ENCODE results near the gene ATP2C2. TPM values are rescaled to one million over a fixed set of nuclear protein-coding genes. Genes with fewer than 3 reads are reported as not detected.

Gene ATP2C2
- total and polyA plus RNA-seq, 11 donors = 0.17 TPM; not detected in 10

DNA sequence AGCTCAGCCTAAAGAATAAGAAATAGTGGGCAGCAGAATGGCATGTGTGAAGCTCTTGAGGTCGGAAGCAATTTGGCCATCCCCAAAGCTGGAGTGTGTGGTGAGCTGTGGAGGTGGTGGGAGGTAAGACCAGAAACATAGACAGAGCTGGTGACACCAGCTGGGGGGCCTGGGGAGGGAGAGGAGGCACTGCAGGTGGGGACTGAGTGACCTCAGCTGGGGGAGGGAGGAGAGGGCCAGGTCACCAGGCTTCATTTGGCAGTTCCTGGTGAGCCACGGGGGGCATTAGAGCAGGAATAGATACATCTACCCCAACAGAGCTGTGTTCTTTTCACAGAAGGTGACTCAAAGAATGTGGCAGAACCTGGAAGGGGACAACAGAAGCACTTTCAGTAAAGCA, 41.8 kb upstream of the ATP2C2 start:
- Histone ChIP-seq H3K36me3 (no peaks in the 10 kb centered on the region), H3K4me1 (no peaks in the 10 kb centered on the region), H3K4me3 (no peak overlapping the region), H3K27ac (no peak overlapping the region), H3K9me3 (no peaks in the 10 kb centered on the region), H3K27me3 (no peaks in the 10 kb centered on the region)
- ATAC-seq (no peak), DNase-seq (no peak)
- WGBS, 4 donors = 43 to 92% (median 79%) methylated on average over 2 of the region's 2 CpGs
- TF ChIP-seq POLR2A (IDR thresholded peaks at IDR 0.05) = no peak
- TF ChIP-seq, protein P1, sequence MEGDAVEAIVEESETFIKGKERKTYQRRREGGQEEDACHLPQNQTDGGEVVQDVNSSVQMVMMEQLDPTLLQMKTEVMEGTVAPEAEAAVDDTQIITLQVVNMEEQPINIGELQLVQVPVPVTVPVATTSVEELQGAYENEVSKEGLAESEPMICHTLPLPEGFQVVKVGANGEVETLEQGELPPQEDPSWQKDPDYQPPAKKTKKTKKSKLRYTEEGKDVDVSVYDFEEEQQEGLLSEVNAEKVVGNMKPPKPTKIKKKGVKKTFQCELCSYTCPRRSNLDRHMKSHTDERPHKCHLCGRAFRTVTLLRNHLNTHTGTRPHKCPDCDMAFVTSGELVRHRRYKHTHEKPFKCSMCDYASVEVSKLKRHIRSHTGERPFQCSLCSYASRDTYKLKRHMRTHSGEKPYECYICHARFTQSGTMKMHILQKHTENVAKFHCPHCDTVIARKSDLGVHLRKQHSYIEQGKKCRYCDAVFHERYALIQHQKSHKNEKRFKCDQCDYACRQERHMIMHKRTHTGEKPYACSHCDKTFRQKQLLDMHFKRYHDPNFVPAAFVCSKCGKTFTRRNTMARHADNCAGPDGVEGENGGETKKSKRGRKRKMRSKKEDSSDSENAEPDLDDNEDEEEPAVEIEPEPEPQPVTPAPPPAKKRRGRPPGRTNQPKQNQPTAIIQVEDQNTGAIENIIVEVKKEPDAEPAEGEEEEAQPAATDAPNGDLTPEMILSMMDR (IDR thresholded peaks at IDR 0.05) = no peak
- intact Hi-C loops (cut with DNase I) = no loop called here

DNA sequence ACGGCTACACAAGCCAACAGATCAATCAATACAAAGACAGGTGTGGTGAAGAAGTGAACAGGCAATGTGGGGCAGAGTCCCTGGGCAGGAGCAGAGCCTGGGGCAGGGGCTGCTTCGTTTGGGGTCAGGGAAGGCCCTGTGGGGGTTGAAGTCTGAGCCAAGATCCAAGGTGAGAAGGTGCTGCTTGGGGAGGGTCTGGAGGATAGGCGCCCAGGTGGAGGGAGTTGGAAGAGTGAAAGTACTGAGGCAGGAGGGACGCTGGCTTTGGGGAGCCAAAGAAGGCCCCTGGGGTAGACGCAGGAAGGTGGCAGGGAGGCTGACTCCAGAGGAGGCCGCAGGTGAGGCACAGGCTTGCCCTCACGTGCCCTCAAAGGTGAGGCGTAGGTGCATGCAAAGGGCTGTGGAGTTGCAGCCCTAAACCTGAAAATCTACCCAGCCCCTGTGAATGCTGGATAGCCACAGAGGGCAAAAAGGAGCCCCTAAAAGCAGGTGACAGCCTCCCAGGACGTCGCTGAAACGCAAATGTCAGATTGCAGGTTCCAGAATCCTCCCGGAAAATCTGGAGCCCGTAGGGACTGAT, 40.3 kb upstream of the ATP2C2 start:
- Histone ChIP-seq H3K27me3 (no peaks in the 10 kb centered on the region), H3K4me3 (no peak overlapping the region), H3K4me1 (no peaks in the 10 kb centered on the region), H3K27ac (no peak overlapping the region), H3K9me3 (no peaks in the 10 kb centered on the region), H3K36me3 (no peaks in the 10 kb centered on the region)
- no peak for TF ChIP-seq POLR2A (IDR thresholded peaks at IDR 0.05)
- TF ChIP-seq, protein P1 (IDR thresholded peaks at IDR 0.05) = no peak
- DNase-seq (no peak), ATAC-seq (no peak)
- intact Hi-C loops (cut with DNase I) = no loop called here
- WGBS, 4 donors = 68 to 79% (median 78%) methylated on average over 13 of the region's 13 CpGs

DNA sequence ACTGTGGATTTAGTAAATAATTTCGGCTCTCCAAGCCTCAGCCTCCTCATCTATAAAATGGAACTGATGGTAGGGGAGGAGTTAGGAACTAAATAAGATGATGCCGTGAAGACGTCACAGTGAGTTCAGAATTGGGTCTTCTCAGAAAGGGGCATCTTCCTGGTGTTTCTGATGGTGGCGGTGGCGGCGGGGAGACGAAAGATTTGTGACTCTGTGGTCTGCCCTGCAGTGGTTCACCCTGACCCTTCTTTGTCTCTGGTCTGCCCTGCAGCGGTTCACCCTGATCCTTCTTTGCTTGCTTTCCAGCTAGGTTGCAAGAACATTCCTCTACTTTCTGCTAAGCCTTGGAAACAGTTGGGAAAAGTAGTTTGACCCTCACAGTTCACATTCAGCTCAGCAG, 39.3 kb upstream of the ATP2C2 start:
- intact Hi-C loops (cut with DNase I) = no loop called here
- no peaks in the 10 kb centered on the region for H3K36me3 ChIP-seq
- no peak for TF ChIP-seq POLR2A (IDR thresholded peaks at IDR 0.05)
- TF ChIP-seq, protein P1 (IDR thresholded peaks at IDR 0.05) = no peak
- no peak for DNase-seq
- WGBS, 4 donors = 94 to 96% (median 94%) methylated on average over 8 of the region's 8 CpGs
- ATAC-seq = no peak
- no peaks in the 10 kb centered on the region for H3K9me3 ChIP-seq
- no peaks in the 10 kb centered on the region for H3K4me1 ChIP-seq
- H3K4me3 ChIP-seq = no peak overlapping the region
- H3K27ac ChIP-seq = no peak overlapping the region
- no peaks in the 10 kb centered on the region for H3K27me3 ChIP-seq

DNA sequence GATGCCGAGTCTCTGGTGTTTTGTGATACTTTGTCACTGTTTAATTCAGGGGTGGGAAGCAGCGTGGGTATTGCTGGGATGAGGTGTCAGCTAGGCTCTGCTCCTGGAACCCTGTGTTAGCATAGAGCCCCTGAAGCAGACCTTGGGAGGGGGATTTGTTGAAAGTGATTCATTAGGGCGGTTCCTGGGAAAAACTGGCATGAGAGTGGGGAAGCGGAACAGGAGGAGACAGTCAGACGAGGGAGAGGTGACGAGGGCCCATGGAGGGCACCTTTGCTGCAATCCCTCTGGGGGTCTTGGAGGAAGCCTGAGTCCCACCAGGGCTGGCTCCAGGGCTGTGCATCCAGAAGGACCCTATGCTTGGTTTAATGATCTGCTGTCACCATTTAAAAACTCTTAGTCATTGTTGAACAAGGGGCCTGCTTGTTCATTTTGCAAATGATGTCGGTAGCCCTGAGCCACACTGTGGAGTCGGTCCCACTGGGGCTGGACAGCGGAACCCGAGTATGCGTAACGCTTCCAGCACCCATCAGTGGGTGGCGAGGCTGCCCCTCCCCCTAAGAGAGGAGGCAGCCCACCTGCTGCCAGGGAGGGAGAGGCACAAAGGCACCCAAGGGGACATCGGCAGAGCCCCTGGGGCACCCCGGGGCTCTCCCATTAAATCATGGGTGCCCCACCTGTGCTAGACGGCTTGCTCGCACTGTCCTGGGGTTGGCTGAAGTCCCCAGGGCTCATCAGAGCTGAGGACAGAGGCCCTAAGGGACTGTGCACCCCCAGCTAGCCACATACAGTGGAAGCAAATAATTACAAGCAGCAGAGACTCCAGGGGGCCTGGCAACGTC, 38.3 kb upstream of the ATP2C2 start:
- TF ChIP-seq, protein P1 (IDR thresholded peaks at IDR 0.05) = no peak
- TF ChIP-seq POLR2A (IDR thresholded peaks at IDR 0.05) = no peak
- Histone ChIP-seq H3K27ac (no peak overlapping the region), H3K9me3 (peaks cover 0 to 5% (median 0%) of the 10 kb centered on the region in 12 donors), H3K36me3 (no peaks in the 10 kb centered on the region), H3K4me1 (no peaks in the 10 kb centered on the region), H3K4me3 (no peak overlapping the region), H3K27me3 (no peaks in the 10 kb centered on the region)
- DNase-seq (no peak), ATAC-seq (no peak)
- 80 to 83% (median 81%) methylated on average over 17 to 18 of the region's 18 CpGs for WGBS, 4 donors
- intact Hi-C loops (cut with DNase I) = loop anchor here in 1 of 10 donors (5.0 kb wide), 1 partner anchor 92 kb away; no protein-coding TSS in a partner anchor

All from heart left ventricle (tissue), 16 donors.